ENCODE measurements around the gene TMEM9.

DNA sequence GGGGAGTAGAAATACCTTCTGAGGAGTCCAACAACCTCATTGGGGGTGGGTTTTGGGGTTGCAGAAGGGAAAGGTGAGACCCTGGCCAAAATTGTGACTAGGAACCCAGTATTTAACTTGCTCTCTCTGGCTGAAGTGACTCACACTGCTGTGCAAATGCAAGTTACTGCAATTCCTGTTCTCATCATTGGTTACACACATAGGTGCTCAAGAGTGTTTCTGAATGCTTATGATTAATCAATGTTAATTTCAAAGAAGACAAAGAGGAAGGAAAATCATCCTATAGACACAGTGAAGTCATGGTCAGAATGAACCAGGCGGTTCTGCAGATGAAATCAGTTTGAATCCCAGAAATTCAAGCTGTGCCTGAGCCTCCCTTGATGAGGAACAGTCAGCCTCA lies 30.4 kb downstream of the TMEM9 start:
- no peak for TF ChIP-seq BACH1 (IDR thresholded peaks at IDR 0.05; ENCODE audit: low read length)
- no peak for TF ChIP-seq POLR2AphosphoS5 (IDR thresholded peaks at IDR 0.05; ENCODE audit: low read depth, low read length)
- no peak for TF ChIP-seq CTCF (IDR thresholded peaks at IDR 0.05; ENCODE audit: control extremely low read depth in 1 of 3, insufficient read depth in 1 of 3, low read depth in 1 of 3, low read length in 3 of 3)
- TF ChIP-seq ZNF274 (IDR thresholded peaks at IDR 0.05; ENCODE audit: borderline replicate concordance, extremely low read depth, low read length) = no peak
- no peak for TF ChIP-seq SIRT6 (IDR thresholded peaks at IDR 0.05; ENCODE audit: low read length)
- TF ChIP-seq POLR2A (IDR thresholded peaks at IDR 0.05; ENCODE audit: control extremely low read depth in 1 of 2, low read depth in 2 of 2, low read length in 2 of 2) = no peak
- TF ChIP-seq RFX5 (IDR thresholded peaks at IDR 0.05; ENCODE audit: borderline replicate concordance, low read depth, low read length) = no peak
- TF ChIP-seq YY1 (IDR thresholded peaks at IDR 0.05; ENCODE audit: low read depth, low read length) = no peak
- TF ChIP-seq TAF1 (IDR thresholded peaks at IDR 0.05; ENCODE audit: low read depth, low read length) = no peak
- TF ChIP-seq SAP30 (IDR thresholded peaks at IDR 0.05; ENCODE audit: insufficient read depth, insufficient replicate concordance, low read length) = no peak
- TF ChIP-seq EP300 (IDR thresholded peaks at IDR 0.05; ENCODE audit: borderline replicate concordance in 1 of 2, low read depth in 2 of 2, low read length in 2 of 2) = no peak
